ENCODE measurements around the gene GNAT1.

- TF ChIP-seq POLR2AphosphoS5 (IDR thresholded peaks at IDR 0.05; ENCODE audit: low read depth, low read length) (no peak), FOXP2 (optimal IDR thresholded peaks at IDR 0.05; ENCODE audit: borderline replicate concordance, extremely low read depth, extremely low read length, insufficient read depth) (no peak)
Observed at GRCh38 chr3:50221411-50222168, 30.2 kb downstream of the GNAT1 start.
